H1 (cell line): ENCODE results near the gene ATXN7. TPM values are rescaled to one million over a fixed set of nuclear protein-coding genes. Genes with fewer than 3 reads are reported as not detected.

Experiments
- CTCF ChIA-PET: fragments of 300-600 bp; sonication (Branson Sonifier 250); formaldehyde crosslinking; loops from one replicate; lab custom pipeline; 2021; ENCODE audit not compliant: partially characterized antibody; lab: Charles Lee
- POLR2A ChIA-PET: fragments of 300-600 bp; sonication (Branson Sonifier 250); formaldehyde crosslinking; loops from one replicate; lab custom pipeline; 2021; ENCODE audit warnings: inconsistent platforms; ENCODE audit not compliant: partially characterized antibody; lab: Charles Lee
- DNase-seq, 2 experiments: peaks; one replicate each; pipeline versions ENCODE4 v3.0.0 to v3.0.0-alpha.2; 2010 to 2022; ENCODE audit warnings: low spot score in 2 of 2, low read depth in 1 of 2, mixed read lengths in 1 of 2
- FAIRE-seq: peaks from 2 replicates; lab custom pipeline; 2011; peaks lifted over from hg19 to GRCh38; lab: Jason Lieb, UNC
- H2AFZ ChIP-seq: 2 replicates; pipeline ENCODE4 v1.8.1; 2012; ENCODE audit warnings: low read length, inconsistent platforms
- H2AK5ac ChIP-seq: 2 replicates; pipeline ENCODE4 v1.6.1; 2013; ENCODE audit warnings: low read depth, low read length
- H2BK120ac ChIP-seq: replicated peaks from 2 replicates; pipeline ENCODE3; 2013; ENCODE audit warnings: low read depth, low read length, inconsistent platforms
- H2BK12ac ChIP-seq: 2 replicates; pipeline ENCODE4 v1.6.1; 2013; ENCODE audit warnings: low read depth, low read length
- H2BK15ac ChIP-seq: 2 replicates; pipeline ENCODE4 v1.6.1; 2013; ENCODE audit warnings: low read length
- H2BK20ac ChIP-seq: 2 replicates; pipeline ENCODE4 v1.6.1; 2013; ENCODE audit warnings: low read length
- H2BK5ac ChIP-seq: 2 replicates; pipeline ENCODE4 v1.6.1; 2013; ENCODE audit warnings: low read depth, low read length
- H3K14ac ChIP-seq: 2 replicates; pipeline ENCODE4 v1.6.1; 2013; ENCODE audit warnings: inconsistent platforms; ENCODE audit not compliant: insufficient read length
- H3K18ac ChIP-seq: 2 replicates; pipeline ENCODE4 v1.6.1; 2013; ENCODE audit warnings: low read length; ENCODE audit errors: extremely low read depth
- H3K23ac ChIP-seq: 2 replicates; pipeline ENCODE4 v1.6.1; 2013; ENCODE audit warnings: inconsistent platforms; ENCODE audit not compliant: insufficient read length
- H3K23me2 ChIP-seq: 2 replicates; pipeline ENCODE4 v1.6.1; 2013; ENCODE audit warnings: low read depth, low read length
- H3K27ac ChIP-seq: 2 replicates; pipeline ENCODE4 v1.6.1; 2011; ENCODE audit warnings: low read depth, low read length, inconsistent platforms
- H3K27me3 ChIP-seq, 4 experiments: replicated peaks in 1 of 4; 1 replicate in 1 of 4; 2 replicates in 3 of 4; pipeline versions ENCODE4 v1.6.1 to v1.8.1; 2011 to 2013; ENCODE audit warnings: low read length in 3 of 4, mild to moderate bottlenecking in 3 of 4, inconsistent platforms in 2 of 4, mixed read lengths in 2 of 4, moderate library complexity in 1 of 4; ENCODE audit not compliant: control insufficient read depth in 3 of 4, insufficient read depth in 3 of 4; ENCODE audit errors: extremely low read depth in 1 of 4
- H3K36me3 ChIP-seq, 4 experiments: 2 replicates each; pipeline versions ENCODE4 v1.6.1 to v1.8.1; 2011 to 2013; ENCODE audit warnings: mild to moderate bottlenecking in 4 of 4, low read length in 3 of 4, moderate library complexity in 2 of 4, control low read depth in 1 of 4, inconsistent platforms in 1 of 4; ENCODE audit not compliant: insufficient read depth in 4 of 4, control insufficient read depth in 2 of 4
- H3K4ac ChIP-seq: replicated peaks from 2 replicates; pipeline ENCODE3; 2013; ENCODE audit warnings: low read length, low read depth, mixed read lengths, inconsistent platforms; ENCODE audit not compliant: insufficient read length
- H3K4me1 ChIP-seq, 4 experiments: replicated peaks in 1 of 4; 1 replicate in 1 of 4; 2 replicates in 3 of 4; pipeline versions ENCODE4 v1.6.1 to v1.8.1; 2011 to 2013; ENCODE audit warnings: low read length in 3 of 4, inconsistent platforms in 2 of 4, mixed read lengths in 1 of 4; ENCODE audit not compliant: insufficient read depth in 4 of 4, control insufficient read depth in 3 of 4
- H3K4me2 ChIP-seq, 2 experiments: 2 replicates each; pipeline versions ENCODE4 v1.6.1 to v1.8.1; 2011 to 2013; ENCODE audit warnings: low read depth in 2 of 2, low read length in 2 of 2, control low read depth in 1 of 2, inconsistent platforms in 1 of 2, mild to moderate bottlenecking in 1 of 2; ENCODE audit not compliant: insufficient read depth in 1 of 2
- H3K4me3 ChIP-seq, 4 experiments: fragments of 200-600, 300-600 bp in 1 of 4; sonication (generic), shearing (Covaris generic), sonication (Bioruptor Twin) in 1 of 4; 2 replicates each; pipeline versions ENCODE4 v1.5.1 to v1.8.1; 2011 to 2016; ENCODE audit warnings: low read length in 4 of 4, low read depth in 3 of 4, control low read depth in 2 of 4, inconsistent platforms in 2 of 4, mild to moderate bottlenecking in 2 of 4, mixed read lengths in 1 of 4, moderate library complexity in 1 of 4; ENCODE audit not compliant: insufficient read depth in 2 of 4; ENCODE audit errors: extremely low read depth in 1 of 4
- H3K56ac ChIP-seq: replicated peaks from 2 replicates; pipeline ENCODE3; 2013; ENCODE audit warnings: low read depth, mild to moderate bottlenecking, mixed read lengths, low read length, inconsistent platforms; ENCODE audit not compliant: insufficient read length
- H3K79me1 ChIP-seq: 2 replicates; pipeline ENCODE4 v1.6.1; 2013; ENCODE audit warnings: low read depth, low read length, control low read depth
- H3K79me2 ChIP-seq, 2 experiments: 2 replicates each; pipeline versions ENCODE4 v1.6.1 to v1.8.1; 2012 to 2013; ENCODE audit warnings: low read length in 2 of 2, mild to moderate bottlenecking in 2 of 2, inconsistent platforms in 1 of 2; ENCODE audit not compliant: insufficient read depth in 2 of 2, control insufficient read depth in 1 of 2
- H3K9ac ChIP-seq, 4 experiments: replicated peaks in 1 of 4; 1 replicate in 1 of 4; 2 replicates in 3 of 4; pipeline versions ENCODE4 v1.6.1 to v1.8.1; 2011 to 2013; ENCODE audit warnings: low read depth in 3 of 4, low read length in 3 of 4, control low read depth in 2 of 4, mild to moderate bottlenecking in 2 of 4, moderate library complexity in 2 of 4, inconsistent platforms in 1 of 4; ENCODE audit errors: extremely low read depth in 1 of 4
- H3K9me3 ChIP-seq, 2 experiments: 2 replicates each; pipeline versions ENCODE4 v1.6.1 to v1.8.1; 2012 to 2013; ENCODE audit warnings: mild to moderate bottlenecking in 2 of 2, moderate library complexity in 2 of 2, control low read depth in 1 of 2, inconsistent platforms in 1 of 2, low read depth in 1 of 2, low read length in 1 of 2, mixed read lengths in 1 of 2; ENCODE audit not compliant: insufficient read depth in 2 of 2
- H4K20me1 ChIP-seq, 2 experiments: replicated peaks in 1 of 2; 2 replicates each; pipeline versions ENCODE3 to v1.8.1; 2011 to 2013; ENCODE audit warnings: inconsistent platforms in 2 of 2, low read length in 2 of 2, mild to moderate bottlenecking in 1 of 2; ENCODE audit not compliant: insufficient read depth in 2 of 2, control insufficient read depth in 1 of 2
- H4K5ac ChIP-seq: 2 replicates; pipeline ENCODE4 v1.6.1; 2013; ENCODE audit warnings: low read length, low read depth, mixed read lengths, inconsistent platforms; ENCODE audit not compliant: insufficient read length
- H4K8ac ChIP-seq: 2 replicates; pipeline ENCODE4 v1.8.0; 2013; ENCODE audit warnings: mild to moderate bottlenecking, moderate library complexity, low read length, inconsistent platforms; ENCODE audit not compliant: insufficient read depth; ENCODE audit errors: extremely low read depth
- H4K91ac ChIP-seq: replicated peaks from 2 replicates; pipeline ENCODE3; 2013; ENCODE audit warnings: low read length, mixed read lengths, inconsistent platforms; ENCODE audit not compliant: insufficient read length
- BCL11A ChIP-seq, 2 experiments: IDR thresholded peaks; one replicate each; pipeline ENCODE4 v1.6.1; 2011; ENCODE audit warnings: low read depth in 2 of 2, low read length in 2 of 2, mild to moderate bottlenecking in 2 of 2
- BRCA1 ChIP-seq: IDR thresholded peaks from 2 replicates; pipeline ENCODE4 v1.6.1; 2012; ENCODE audit warnings: low read depth, low read length, improper control_type of control experiment
- CBX8 ChIP-seq: fragments of 300-800, 300-1000 bp; sonication (generic); IDR thresholded peaks from 2 replicates; pipeline ENCODE4 v1.7.1; 2016; ENCODE audit warnings: low read depth, low read length, borderline replicate concordance
- CHD2 ChIP-seq: IDR thresholded peaks from 2 replicates; pipeline ENCODE4 v1.6.1; 2012; ENCODE audit warnings: low read length, improper control_type of control experiment
- GABPA ChIP-seq: IDR thresholded peaks from 2 replicates; pipeline ENCODE4 v1.6.1; 2011; ENCODE audit warnings: mild to moderate bottlenecking, low read length, moderate library complexity, borderline replicate concordance; ENCODE audit not compliant: insufficient read depth
- MAFK ChIP-seq: IDR thresholded peaks from 2 replicates; pipeline ENCODE4 v1.6.1; 2012; ENCODE audit warnings: low read depth, mild to moderate bottlenecking, improper control_type of control experiment, low read length
- POLR2A ChIP-seq, 2 experiments: IDR thresholded peaks; 1 replicate in 1 of 2; 2 replicates in 1 of 2; pipeline ENCODE4 v1.6.1; 2011; ENCODE audit warnings: low read depth in 2 of 2, low read length in 2 of 2, mild to moderate bottlenecking in 2 of 2; ENCODE audit errors: control extremely low read depth in 1 of 2
- RFX5 ChIP-seq: IDR thresholded peaks from 2 replicates; pipeline ENCODE4 v1.6.1; 2011; ENCODE audit warnings: low read depth, low read length, improper control_type of control experiment, borderline replicate concordance
- SIN3A ChIP-seq, 2 experiments: IDR thresholded peaks in 1 of 2; conservative IDR thresholded peaks in 1 of 2; 2 replicates each; pipeline ENCODE4 v1.6.1; 2011 to 2012; ENCODE audit warnings: low read length in 2 of 2, improper control_type of control experiment in 1 of 2, low read depth in 1 of 2, mild to moderate bottlenecking in 1 of 2
- SIX5 ChIP-seq: IDR thresholded peaks from 2 replicates; pipeline ENCODE4 v1.6.1; 2011; ENCODE audit warnings: mild to moderate bottlenecking, low read depth, low read length
- TAF7 ChIP-seq: optimal IDR thresholded peaks from 2 replicates; pipeline ENCODE3; 2011; ENCODE audit warnings: low read depth, mild to moderate bottlenecking, inconsistent platforms, low read length, moderate library complexity, borderline replicate concordance
- TBP ChIP-seq: IDR thresholded peaks from 2 replicates; pipeline ENCODE4 v1.6.1; 2011; ENCODE audit warnings: low read depth, low read length, improper control_type of control experiment
- TEAD4 ChIP-seq: IDR thresholded peaks from 2 replicates; pipeline ENCODE4 v1.6.1; 2012; ENCODE audit warnings: low read depth, low read length, inconsistent platforms, mixed read lengths
- YY1 ChIP-seq: IDR thresholded peaks from 2 replicates; pipeline ENCODE4 v1.6.1; 2011; ENCODE audit warnings: low read depth, mild to moderate bottlenecking, low read length
- WGBS, 2 experiments: shearing (Covaris generic) in 1 of 2; methylation state at CpG; one replicate each; pipeline versions ENCODE4 v1.1.6 to v1.1.7; 2013 to 2015; ENCODE audit warnings: low lambda C conversion rate in 2 of 2, mixed read lengths in 2 of 2, inconsistent platforms in 1 of 2, low coverage in 1 of 2, missing lambda C conversion rate in 1 of 2; ENCODE audit not compliant: insufficient replicate concordance in 2 of 2, insufficient coverage in 1 of 2, insufficient read length in 1 of 2; ENCODE audit errors: extremely low coverage in 1 of 2, missing lambda C conversion rate in 1 of 2; 5-methylcytosine and 5-hydroxymethylcytosine counted together
- polyA plus RNA-seq, 7 experiments: library from polyadenylated mRNA; depleted of rRNA in 3 of 7; stranded (reverse) in 5 of 7; unstranded in 2 of 7; fragments of >200 nt in 5 of 7; fragments of 200-250 nt in 2 of 7; gene quantifications; 1 replicate in 5 of 7; 2 replicates in 1 of 7; 4 replicates in 1 of 7; pipeline versions ENCODE4 v1.2.1 to v1.2.3, GENCODE V29; 2011 to 2013; ENCODE audit warnings: missing spikeins in 2 of 7, mixed read lengths in 2 of 7
- total RNA-seq: library from RNA; stranded (reverse); fragmentation: NEBNext Ultra II Directional; extraction: Animal tissue kit (Norgen Biotek cat#: 25700); gene quantifications from 2 replicates; pipeline ENCODE4 v1.2.1, GENCODE V29; 2021

The ATXN7 gene
- total and polyA plus RNA-seq, 2 of the 8 experiments (the other 6 are each of a cell fraction or from before 2014, with no cell fraction given) = 15.5 to 16.8 TPM

DNA sequence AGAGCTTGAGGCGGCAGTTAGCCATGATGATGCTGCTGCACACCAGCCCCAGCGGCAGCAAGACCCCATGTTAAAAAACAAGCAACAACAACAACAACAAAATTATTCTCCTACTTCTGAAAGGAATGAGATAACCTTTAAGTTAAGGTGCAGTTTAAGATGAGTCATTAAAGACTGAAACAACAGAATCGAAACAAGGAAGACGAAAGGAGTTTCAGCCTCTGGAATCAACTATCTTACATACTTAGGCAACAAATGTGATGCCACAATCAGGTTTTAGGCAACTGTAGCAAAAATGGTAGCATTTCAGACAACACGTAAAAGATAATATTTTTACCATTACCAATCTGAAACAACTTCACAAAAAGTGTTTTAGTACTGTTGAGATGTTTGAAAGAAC, 36.3 kb downstream of the ATXN7 start:
- H3K56ac ChIP-seq = no peak overlapping the region
- no peak overlapping the region for H2BK5ac ChIP-seq
- H3K4me1 ChIP-seq = peaks cover 0 to 3% (median 0%) of the 10 kb centered on the region in 4 experiments; a peak in 1 of 7 replicates
- no peak overlapping the region for H4K8ac ChIP-seq
- H2AFZ ChIP-seq = no peak overlapping the region
- H2AK5ac ChIP-seq = no peak overlapping the region
- 0 out of 4 replicates have a peak, but pooled peaks cover 0 to 7% of the 10 kb centered on the region in 2 experiments for H3K79me2 ChIP-seq
- H3K4ac ChIP-seq = no peak overlapping the region
- no peak overlapping the region for H2BK120ac ChIP-seq
- no peak overlapping the region for H3K18ac ChIP-seq
- no peak for DNase-seq
- no peak overlapping the region for H2BK12ac ChIP-seq
- POLR2A ChIA-PET = interaction anchor here (1.0 kb wide), 1 partner anchor 32 kb away, joined by 3 read pairs; no protein-coding TSS in a partner anchor
- H2BK20ac ChIP-seq = no peak overlapping the region
- H4K91ac ChIP-seq = no peak overlapping the region
- no peak overlapping the region for H3K14ac ChIP-seq
- no peak overlapping the region for H4K5ac ChIP-seq
- no peak for TF ChIP-seq GABPA
- no peak for TF ChIP-seq YY1
- no peak for TF ChIP-seq MAFK
- TF ChIP-seq SIX5 = no peak
- no peak for TF ChIP-seq SIN3A (conservative IDR thresholded peaks at IDR 0.05 in 1 of 2, IDR thresholded peaks at IDR 0.05 in 1 of 2; ENCODE audit: low read depth in 1 of 2, low read length in 2 of 2)
- no peak for TF ChIP-seq TEAD4
- TF ChIP-seq TBP = no peak
- TF ChIP-seq RFX5 = no peak
- TF ChIP-seq CBX8 = no peak
- no peak for TF ChIP-seq BCL11A (IDR thresholded peaks at IDR 0.05; ENCODE audit: low read depth in 2 of 2, low read length in 2 of 2)
- TF ChIP-seq CHD2 = no peak
- TF ChIP-seq POLR2A (IDR thresholded peaks at IDR 0.05; ENCODE audit: control extremely low read depth in 1 of 2, low read depth in 2 of 2, low read length in 2 of 2) = no peak
- no peak for TF ChIP-seq TAF7
- no peak for TF ChIP-seq BRCA1
- TF ChIP-seq, all 59 proteins: peak for 0
- no peak overlapping the region for H3K4me2 ChIP-seq
- H2BK15ac ChIP-seq = no peak overlapping the region
- no peaks in the 10 kb centered on the region for H3K79me1 ChIP-seq
- WGBS, 2 experiments = 95% methylated on average over 5 of the region's 5 CpGs; no CpG with 5 or more reads in 1 of the 2 experiments
- no peak overlapping the region for H3K23ac ChIP-seq
- H3K27ac ChIP-seq = no peak overlapping the region
- no peak for FAIRE-seq
- peaks cover 0 to 4% (median 0%) of the 10 kb centered on the region in 4 experiments; a peak in 3 of 8 replicates for H3K36me3 ChIP-seq
- CTCF ChIA-PET = interaction anchor here (0.6 kb wide), 1 partner anchor 559 kb away, joined by 3 read pairs; no protein-coding TSS in a partner anchor
- no peaks in the 10 kb centered on the region for H4K20me1 ChIP-seq
- H3K23me2 ChIP-seq = no peaks in the 10 kb centered on the region
- H3K27me3 ChIP-seq = no peaks in the 10 kb centered on the region
- no peak overlapping the region for H3K4me3 ChIP-seq
- H3K9me3 ChIP-seq = no peaks in the 10 kb centered on the region
- H3K9ac ChIP-seq = no peak overlapping the region
